D721Med (cell line): ENCODE measurements around the gene CNGA3.
A peak's percentile ranks its signal among the peaks of the same experiment; 100 is the strongest.

Experiments
- DNase-seq: peaks from one replicate; pipeline ENCODE4 v3.0.0; 2011; ENCODE audit warnings: low spot score; ENCODE audit not compliant: insufficient read length
- FAIRE-seq: peaks from 2 replicates; lab custom pipeline; 2011; peaks lifted over from hg19 to GRCh38; lab: Jason Lieb, UNC
- CTCF ChIP-seq: IDR thresholded peaks from 2 replicates; pipeline ENCODE4 v1.5.1; 2012; ENCODE audit warnings: mild to moderate bottlenecking, control low read depth; ENCODE audit not compliant: insufficient read depth; ENCODE audit errors: missing control alignments

CNGA3 gene

GRCh38 chr2:98383166-98383565 lies 36.9 kb downstream of the CNGA3 start:
- FAIRE-seq (no peak), DNase-seq (no peak)
- no peak for TF ChIP-seq CTCF

- FAIRE-seq, result no peak
- DNase-seq, result peak; percentile 81
- TF ChIP-seq CTCF, result peak; percentile 98
These were observed 38.9 kb downstream of the CNGA3 start for GRCh38 chr2:98385050-98385699.

- DNase-seq (no peak), FAIRE-seq (no peak)
- no peak for TF ChIP-seq CTCF
These were observed 41.2 kb downstream of the CNGA3 start for GRCh38 chr2:98387478-98387877.

GRCh38 chr2:98388081-98388480 lies 41.8 kb downstream of the CNGA3 start:
- FAIRE-seq (no peak), DNase-seq (no peak)
- no peak for TF ChIP-seq CTCF

GRCh38 chr2:98388601-98389250 lies 42.5 kb downstream of the CNGA3 start:
- DNase-seq (no peak), FAIRE-seq (no peak)
- TF ChIP-seq CTCF, result no peak

GRCh38 chr2:98389251-98389605 lies 43.0 kb downstream of the CNGA3 start:
- no peak for TF ChIP-seq CTCF
- FAIRE-seq, result no peak
- no peak for DNase-seq
